Endothelial cell of umbilical vein (primary cell): ENCODE data around the gene NUPR1. TPM values are rescaled to one million over a fixed set of nuclear protein-coding genes. Genes with fewer than 3 reads are reported as not detected.
A peak's percentile ranks its signal among the peaks of the same experiment; 100 is the strongest.

ENCODE experiments used
- Bru-seq: library from RNA; stranded (reverse); fragments of 400-500 nt; gene quantifications from one replicate; lab custom pipeline; 2021; lab: Mats Ljungman, UMichigan
- BruChase-seq, 2 experiments: library from RNA; stranded (reverse); fragments of 400-500 nt; gene quantifications; one replicate each; lab custom pipeline; 2021; lab: Mats Ljungman, UMichigan
- BruUV-seq: library from RNA; stranded (reverse); fragments of 400-500 nt; replicated peaks from 2 replicates; lab custom pipeline; 2021; lab: Mats Ljungman, UMichigan
- CTCF ChIA-PET: fragments of 300-600, 350-600 bp; sonication (Branson Sonifier 250); formaldehyde crosslinking; loops from one replicate; lab custom pipeline; 2021; ENCODE audit warnings: antibody characterized with exemption, inconsistent platforms; lab: Charles Lee
- POLR2A ChIA-PET: fragments of 300-600, 350-600 bp; sonication (Branson Sonifier 250); formaldehyde crosslinking; loops from one replicate; lab custom pipeline; 2021; ENCODE audit warnings: antibody characterized with exemption, inconsistent platforms; lab: Charles Lee
- DNase-seq: peaks from one replicate; pipeline ENCODE4 v3.0.0-alpha.2; 2011; ENCODE audit warnings: low read depth, low spot score
- FAIRE-seq: peaks from 2 replicates; lab custom pipeline; 2011; peaks lifted over from hg19 to GRCh38; lab: Jason Lieb, UNC
- H2AFZ ChIP-seq: 2 replicates; pipeline ENCODE4 v1.6.0; 2012; ENCODE audit warnings: low read depth, low read length, control low read depth, inconsistent platforms
- H3K27ac ChIP-seq: 2 replicates; pipeline ENCODE4 v1.5.1; 2011; ENCODE audit warnings: low read depth, mild to moderate bottlenecking, control low read depth, low read length, moderate library complexity; ENCODE audit not compliant: insufficient read depth
- H3K27me3 ChIP-seq, 2 experiments: 2 replicates each; pipeline versions ENCODE4 v1.6.0 to v1.6.1; 2011; ENCODE audit warnings: low read length in 2 of 2, mixed read lengths in 1 of 2; ENCODE audit not compliant: control insufficient read depth in 2 of 2, insufficient read depth in 2 of 2
- H3K36me3 ChIP-seq, 2 experiments: 2 replicates in 1 of 2; 3 replicates in 1 of 2; pipeline ENCODE4 v1.5.1; 2011; ENCODE audit warnings: low read length in 2 of 2, mild to moderate bottlenecking in 1 of 2, moderate library complexity in 1 of 2; ENCODE audit not compliant: control insufficient read depth in 2 of 2, insufficient read depth in 2 of 2; ENCODE audit errors: extremely low read depth in 1 of 2
- H3K4me1 ChIP-seq: 3 replicates; pipeline ENCODE4 v1.5.1; 2011; ENCODE audit warnings: mild to moderate bottlenecking, low read length; ENCODE audit not compliant: control insufficient read depth, insufficient read depth; ENCODE audit errors: extremely low read depth
- H3K4me2 ChIP-seq: 2 replicates; pipeline ENCODE4 v1.6.1; 2011; ENCODE audit warnings: low read length, control low read depth, mixed read lengths; ENCODE audit not compliant: insufficient read depth
- H3K4me3 ChIP-seq, 3 experiments: fragments of 200-600 bp in 1 of 3; sonication (generic), shearing (Covaris generic) in 1 of 3; replicated peaks in 1 of 3; 2 replicates each; pipeline ENCODE4 v1.5.1; 2011 to 2016; ENCODE audit warnings: control low read depth in 3 of 3, low read length in 3 of 3, mild to moderate bottlenecking in 2 of 3, inconsistent platforms in 1 of 3, low read depth in 1 of 3, moderate library complexity in 1 of 3; ENCODE audit not compliant: insufficient read depth in 1 of 3
- H3K79me2 ChIP-seq: 2 replicates; pipeline ENCODE4 v1.6.0; 2012; ENCODE audit warnings: low read length, inconsistent platforms; ENCODE audit not compliant: control insufficient read depth, insufficient read depth
- H3K9ac ChIP-seq: replicated peaks from 2 replicates; pipeline ENCODE3; 2011; ENCODE audit warnings: low read length, control low read depth; ENCODE audit not compliant: insufficient read depth; ENCODE audit errors: extremely low read depth
- H3K9me1 ChIP-seq: replicated peaks from 3 replicates; pipeline ENCODE4 v1.6.0; 2011; ENCODE audit warnings: mild to moderate bottlenecking, low read length; ENCODE audit not compliant: control insufficient read depth, insufficient read depth; ENCODE audit errors: extremely low read depth
- H3K9me3 ChIP-seq: replicated peaks from 2 replicates; pipeline ENCODE4 v1.5.1; 2012; ENCODE audit warnings: low read length, inconsistent platforms; ENCODE audit not compliant: control insufficient read depth, insufficient read depth
- H4K20me1 ChIP-seq: replicated peaks from 2 replicates; pipeline ENCODE3; 2011; ENCODE audit warnings: mild to moderate bottlenecking, low read length; ENCODE audit not compliant: control insufficient read depth, insufficient read depth; ENCODE audit errors: extremely low read depth
- CTCF ChIP-seq, 2 donors: IDR thresholded peaks; 1 replicate in 1 of 2; 2 replicates in 1 of 2; pipeline ENCODE4 v1.5.1; 2011; ENCODE audit warnings: low read length in 2 of 2, mild to moderate bottlenecking in 2 of 2, moderate library complexity in 2 of 2, control low read depth in 1 of 2, inconsistent platforms in 1 of 2, low read depth in 1 of 2; ENCODE audit not compliant: insufficient read depth in 1 of 2; ENCODE audit errors: extremely low read depth in 1 of 2
- EZH2 ChIP-seq: IDR thresholded peaks from 2 replicates; pipeline ENCODE4 v1.6.1; 2012; ENCODE audit warnings: borderline replicate concordance, low read depth, mild to moderate bottlenecking, moderate library complexity, low read length, inconsistent platforms; ENCODE audit not compliant: severe bottlenecking
- FOS ChIP-seq: IDR thresholded peaks from 2 replicates; pipeline ENCODE4 v1.6.1; 2011; ENCODE audit warnings: mild to moderate bottlenecking, low read length, moderate library complexity, borderline replicate concordance; ENCODE audit not compliant: insufficient read depth
- GATA2 ChIP-seq: IDR thresholded peaks from 2 replicates; pipeline ENCODE4 v1.7.0; 2011; ENCODE audit warnings: low read depth, mild to moderate bottlenecking, moderate library complexity, mixed read lengths, low read length; ENCODE audit not compliant: insufficient read length, insufficient read depth
- JUN ChIP-seq: IDR thresholded peaks from 2 replicates; pipeline ENCODE4 v1.6.1; 2011; ENCODE audit warnings: borderline replicate concordance, low read depth; ENCODE audit not compliant: insufficient read length, insufficient read depth
- MYC ChIP-seq: IDR thresholded peaks from one replicate; pipeline ENCODE4 v1.6.1; 2011; ENCODE audit warnings: mild to moderate bottlenecking, low read depth, low read length
- POLR2A ChIP-seq: IDR thresholded peaks from 2 replicates; pipeline ENCODE4 v1.6.1; 2012; ENCODE audit warnings: low read depth, mild to moderate bottlenecking, control low read depth, low read length
- POLR2AphosphoS5 ChIP-seq: IDR thresholded peaks from 2 replicates; pipeline ENCODE4 v1.6.1; 2012; ENCODE audit warnings: low read depth, mild to moderate bottlenecking, control low read depth, low read length, moderate library complexity; ENCODE audit not compliant: insufficient read depth
- dilution Hi-C: fragments of 300-500 bp; cut with MboI; formaldehyde crosslinking; loops from one replicate; pipeline ENCODE4 v1.15.0; 2019; ENCODE audit warnings: low sequenced_read_pairs; ENCODE audit not compliant: extremely low pct_ligation_motif_present
- intact Hi-C: fragments of 100-400 bp; cut with micrococcal nuclease; formaldehyde crosslinking; loops from one replicate; pipeline ENCODE4 v1.10.0; 2022
- long read RNA-seq: library from polyadenylated mRNA; stranded (forward); transcript quantifications from one replicate; pipeline ENCODE4 v2.0.0, GENCODE V29; 2021
- polyA minus RNA-seq, 3 experiments: library from RNA; depleted of rRNA, polyadenylated mRNA; stranded (reverse); fragments of >200 nt; gene quantifications; 1 replicate in 1 of 3; 2 replicates in 2 of 3; pipeline ENCODE4 v1.2.3, GENCODE V29; 2011
- polyA plus RNA-seq, 4 experiments: library from polyadenylated mRNA; depleted of rRNA in 3 of 4; stranded (reverse) in 3 of 4; unstranded in 1 of 4; fragments of >200 nt; gene quantifications; 2 replicates each; pipeline versions ENCODE4 v1.2.1 to v1.2.3, GENCODE V29; 2011 to 2012; ENCODE audit warnings: missing spikeins in 1 of 4
- total RNA-seq: library from RNA; stranded (reverse); gene quantifications from 2 replicates; pipeline ENCODE4 v1.2.3, GENCODE V29; 2021
- TF ChIP-seq, protein P1 (sequence below): IDR thresholded peaks from 2 replicates; pipeline ENCODE4 v1.6.1; 2011; ENCODE audit not compliant: insufficient read depth, insufficient read length

The NUPR1 gene, protein sequence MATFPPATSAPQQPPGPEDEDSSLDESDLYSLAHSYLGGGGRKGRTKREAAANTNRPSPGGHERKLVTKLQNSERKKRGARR
- total RNA-seq (1.8 and 4.9 TPM in 2 replicates), polyA plus RNA-seq (1.2 and 1.8 TPM in 2 replicates), polyA minus RNA-seq (0.25 and 0.29 TPM in 2 replicates), Bru-seq, nascent RNA (percentile 36 among the genes with signal in this experiment), BruChase-seq, experiment 1, labeled RNA remaining after a 6-hour chase (percentile 26 among the genes with signal in this experiment), BruChase-seq, experiment 2, labeled RNA remaining after a 2-hour chase (percentile 18 among the genes with signal in this experiment)
- polyA plus RNA-seq (2011; cell fraction: cytosol; rRNA removed): 0.45 and 0.56 TPM in 2 replicates
- polyA plus RNA-seq (2011; cell fraction: nucleus; rRNA removed): 0.34 and 0.38 TPM in 2 replicates
- polyA plus RNA-seq (2012): 1.7 and 10.3 TPM in 2 replicates
- 7.6 TPM for polyA minus RNA-seq (2011; cell fraction: cytosol; rRNA and poly(A)+ RNA removed)
- 0.19 and 0.82 TPM in 2 replicates for polyA minus RNA-seq (2011; cell fraction: nucleus; rRNA and poly(A)+ RNA removed)
- long read RNA-seq, full-length matches to known transcripts: 8 of 10 reads
- long read RNA-seq, partial matches to known transcripts: 0 of 10 reads
- long read RNA-seq, other reads (novel, unspliced or antisense): 2 of 10 reads

DNA sequence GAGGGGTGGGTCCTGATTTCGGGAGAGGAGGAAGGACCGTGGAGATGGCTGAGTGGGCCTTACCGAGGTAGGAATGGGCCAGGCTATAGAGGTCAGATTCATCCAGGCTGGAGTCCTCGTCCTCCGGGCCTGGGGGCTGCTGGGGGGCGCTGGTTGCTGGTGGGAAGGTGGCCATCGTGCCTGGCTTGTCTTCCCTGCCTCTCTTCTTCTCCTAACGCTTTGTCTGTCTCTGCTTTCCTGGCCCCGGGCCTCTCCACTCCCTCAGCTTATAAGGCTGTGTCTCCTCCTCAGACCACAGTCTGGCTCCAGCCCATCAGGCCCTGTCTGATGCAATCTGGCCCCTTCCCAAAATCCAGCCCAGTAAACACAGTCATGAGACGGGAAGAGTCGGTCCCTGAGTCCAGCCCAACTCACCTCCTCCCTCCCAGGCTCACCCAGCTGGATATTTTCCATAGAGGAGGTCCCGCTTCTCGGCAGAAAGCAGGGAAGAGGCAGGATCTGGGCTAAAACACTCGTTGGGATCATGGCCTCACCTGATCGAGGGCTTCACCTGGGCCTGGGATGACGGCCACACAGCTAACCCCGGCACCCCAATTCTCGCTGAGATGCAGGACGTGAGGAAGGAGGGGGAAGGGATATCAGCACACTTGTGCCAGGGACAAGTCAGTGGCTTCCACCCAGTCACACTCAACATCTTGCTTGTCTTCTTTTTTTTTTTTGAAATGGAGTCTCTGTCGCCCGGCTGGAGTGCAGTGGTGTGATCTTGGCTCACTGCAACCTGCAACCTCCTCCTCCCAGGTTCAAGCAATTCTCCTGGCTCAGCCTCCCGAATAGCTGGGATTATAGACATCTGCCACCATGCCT lies at the start of gene NUPR1:
NUPR1 (minus strand) TSS at position 242 of the 864 bp plus-strand sequence; CDS start at position 175, 67 bp downstream.
- Histone ChIP-seq H3K4me1 (no peaks in the 10 kb centered on the region), H2AFZ (peak within 1 kb of the TSS; percentile 23), H3K36me3 (no peaks in the 10 kb centered on the region), H3K4me3 (no peak within 1 kb of the TSS), H3K9me1 (no peaks in the 10 kb centered on the region), H3K27ac (no peak within 1 kb of the TSS), H3K79me2 (no peaks in the 10 kb centered on the region), H4K20me1 (no peaks in the 10 kb centered on the region), H3K27me3 (no peaks in the 10 kb centered on the region), H3K4me2 (no peak within 1 kb of the TSS), H3K9ac (no peak within 1 kb of the TSS), H3K9me3 (no peaks in the 10 kb centered on the region)
- DNase-seq: peak; percentile 62
- intact Hi-C loops (no loop called here), dilution Hi-C loops (no loop called here)
- no peak for TF ChIP-seq GATA2
- TF ChIP-seq, protein P1, sequence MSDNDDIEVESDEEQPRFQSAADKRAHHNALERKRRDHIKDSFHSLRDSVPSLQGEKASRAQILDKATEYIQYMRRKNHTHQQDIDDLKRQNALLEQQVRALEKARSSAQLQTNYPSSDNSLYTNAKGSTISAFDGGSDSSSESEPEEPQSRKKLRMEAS: no peak
- TF ChIP-seq POLR2AphosphoS5: no peak
- TF ChIP-seq CTCF (IDR thresholded peaks at IDR 0.05; ENCODE audit: extremely low read depth in 1 of 2, insufficient read depth in 1 of 2, low read depth in 1 of 2, low read length in 2 of 2): no peak
- TF ChIP-seq FOS: no peak
- TF ChIP-seq EZH2: no peak
- no peak for TF ChIP-seq JUN
- no peak for TF ChIP-seq MYC
- no peak for TF ChIP-seq POLR2A
- CTCF ChIA-PET: no interaction called here
- POLR2A ChIA-PET: no interaction called here
- BruUV-seq: no TSS peak
- no peak for FAIRE-seq
